PC-9 (cell line): ENCODE results near the gene ENTREP3.

Experiments
- CTCF ChIP-seq: fragments of 200-600 bp; sonication (generic); conservative IDR thresholded peaks from 2 replicates; pipeline ENCODE4 v1.6.1; 2017; ENCODE audit warnings: mixed run types, antibody characterized with exemption, mild to moderate bottlenecking, moderate library complexity
- EZH2 ChIP-seq: fragments of 200-600 bp; sonication (generic); IDR thresholded peaks from 2 replicates; pipeline ENCODE4 v1.8.0; 2017; ENCODE audit warnings: antibody characterized with exemption, low read depth

GRCh38 chr1:155208541-155209311 lies 46.6 kb downstream of the ENTREP3 start, which contains the start of gene MTX1:
- TF ChIP-seq CTCF (no peak), EZH2 (no peak)
